ENCODE data around the gene SEMA4G. TPM values are rescaled to one million over a fixed set of nuclear protein-coding genes. Genes with fewer than 3 reads are reported as not detected.

SEMA4G gene
- total and polyA plus RNA-seq, 2 of the 13 experiments (the other 11 are each of a cell fraction or from before 2014, with no cell fraction given) = 46.2 to 207 TPM

DNA sequence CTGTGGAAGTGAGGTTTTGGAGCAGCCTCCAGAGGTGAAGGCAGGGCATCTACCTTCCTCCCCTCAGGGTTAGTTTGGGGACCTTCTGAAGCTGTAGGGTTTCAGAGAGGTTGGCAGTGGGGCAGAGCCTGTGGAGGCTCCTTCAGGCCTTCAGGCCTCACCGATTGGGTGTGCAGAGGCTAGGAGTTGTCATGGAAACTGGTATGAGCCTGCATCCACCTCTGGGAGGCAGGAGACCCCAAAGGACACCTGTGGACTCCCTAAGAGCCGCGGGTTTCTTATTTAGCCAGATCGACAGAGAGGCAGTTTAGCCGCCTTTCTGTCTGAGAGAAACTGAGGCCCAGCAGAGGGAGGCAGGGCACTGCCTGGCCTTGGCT lies 32.3 kb downstream of the SEMA4G start:
- POLR2A ChIA-PET = interaction anchor here (1.6 to 23.0 kb wide), 3 partner anchors 8 to 32 kb away, joined by 5 to 277 read pairs (median 124); partner anchors contain the start of gene SEMA4G
- TF ChIP-seq, protein P1, sequence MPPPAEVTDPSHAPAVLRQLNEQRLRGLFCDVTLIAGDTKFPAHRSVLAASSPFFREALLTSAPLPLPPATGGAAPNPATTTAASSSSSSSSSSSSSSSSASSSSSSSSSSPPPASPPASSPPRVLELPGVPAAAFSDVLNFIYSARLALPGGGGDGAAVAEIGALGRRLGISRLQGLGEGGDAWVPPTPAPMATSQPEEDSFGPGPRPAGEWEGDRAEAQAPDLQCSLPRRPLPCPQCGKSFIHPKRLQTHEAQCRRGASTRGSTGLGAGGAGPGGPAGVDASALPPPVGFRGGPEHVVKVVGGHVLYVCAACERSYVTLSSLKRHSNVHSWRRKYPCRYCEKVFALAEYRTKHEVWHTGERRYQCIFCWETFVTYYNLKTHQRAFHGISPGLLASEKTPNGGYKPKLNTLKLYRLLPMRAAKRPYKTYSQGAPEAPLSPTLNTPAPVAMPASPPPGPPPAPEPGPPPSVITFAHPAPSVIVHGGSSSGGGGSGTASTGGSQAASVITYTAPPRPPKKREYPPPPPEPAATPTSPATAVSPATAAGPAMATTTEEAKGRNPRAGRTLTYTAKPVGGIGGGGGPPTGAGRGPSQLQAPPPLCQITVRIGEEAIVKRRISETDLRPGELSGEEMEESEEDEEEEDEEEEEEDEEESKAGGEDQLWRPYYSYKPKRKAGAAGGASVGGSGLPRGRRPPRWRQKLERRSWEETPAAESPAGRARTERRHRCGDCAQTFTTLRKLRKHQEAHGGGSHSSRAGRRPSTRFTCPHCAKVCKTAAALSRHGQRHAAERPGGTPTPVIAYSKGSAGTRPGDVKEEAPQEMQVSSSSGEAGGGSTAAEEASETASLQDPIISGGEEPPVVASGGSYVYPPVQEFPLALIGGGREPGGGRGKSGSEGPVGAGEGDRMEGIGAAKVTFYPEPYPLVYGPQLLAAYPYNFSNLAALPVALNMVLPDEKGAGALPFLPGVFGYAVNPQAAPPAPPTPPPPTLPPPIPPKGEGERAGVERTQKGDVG (CRISPR knock-in tag; IDR thresholded peaks at IDR 0.05; ENCODE audit: borderline replicate concordance) = no peak
- TF ChIP-seq SP4 (CRISPR knock-in tag; IDR thresholded peaks at IDR 0.05) (no peak), AGO2 (optimal IDR thresholded peaks at IDR 0.05; ENCODE audit: low read depth, low read length) (peak; percentile 1), ZNF879 (CRISPR knock-in tag; IDR thresholded peaks at IDR 0.05) (no peak), HNRNPL (IDR thresholded peaks at IDR 0.05; ENCODE audit: low read depth, low read length) (no peak), YEATS4 (CRISPR knock-in tag; IDR thresholded peaks at IDR 0.05; ENCODE audit: borderline replicate concordance) (no peak), TOPORS (CRISPR knock-in tag; IDR thresholded peaks at IDR 0.05) (no peak), ZNF224 (CRISPR knock-in tag; IDR thresholded peaks at IDR 0.05) (no peak)
- TF ChIP-seq, protein P2, sequence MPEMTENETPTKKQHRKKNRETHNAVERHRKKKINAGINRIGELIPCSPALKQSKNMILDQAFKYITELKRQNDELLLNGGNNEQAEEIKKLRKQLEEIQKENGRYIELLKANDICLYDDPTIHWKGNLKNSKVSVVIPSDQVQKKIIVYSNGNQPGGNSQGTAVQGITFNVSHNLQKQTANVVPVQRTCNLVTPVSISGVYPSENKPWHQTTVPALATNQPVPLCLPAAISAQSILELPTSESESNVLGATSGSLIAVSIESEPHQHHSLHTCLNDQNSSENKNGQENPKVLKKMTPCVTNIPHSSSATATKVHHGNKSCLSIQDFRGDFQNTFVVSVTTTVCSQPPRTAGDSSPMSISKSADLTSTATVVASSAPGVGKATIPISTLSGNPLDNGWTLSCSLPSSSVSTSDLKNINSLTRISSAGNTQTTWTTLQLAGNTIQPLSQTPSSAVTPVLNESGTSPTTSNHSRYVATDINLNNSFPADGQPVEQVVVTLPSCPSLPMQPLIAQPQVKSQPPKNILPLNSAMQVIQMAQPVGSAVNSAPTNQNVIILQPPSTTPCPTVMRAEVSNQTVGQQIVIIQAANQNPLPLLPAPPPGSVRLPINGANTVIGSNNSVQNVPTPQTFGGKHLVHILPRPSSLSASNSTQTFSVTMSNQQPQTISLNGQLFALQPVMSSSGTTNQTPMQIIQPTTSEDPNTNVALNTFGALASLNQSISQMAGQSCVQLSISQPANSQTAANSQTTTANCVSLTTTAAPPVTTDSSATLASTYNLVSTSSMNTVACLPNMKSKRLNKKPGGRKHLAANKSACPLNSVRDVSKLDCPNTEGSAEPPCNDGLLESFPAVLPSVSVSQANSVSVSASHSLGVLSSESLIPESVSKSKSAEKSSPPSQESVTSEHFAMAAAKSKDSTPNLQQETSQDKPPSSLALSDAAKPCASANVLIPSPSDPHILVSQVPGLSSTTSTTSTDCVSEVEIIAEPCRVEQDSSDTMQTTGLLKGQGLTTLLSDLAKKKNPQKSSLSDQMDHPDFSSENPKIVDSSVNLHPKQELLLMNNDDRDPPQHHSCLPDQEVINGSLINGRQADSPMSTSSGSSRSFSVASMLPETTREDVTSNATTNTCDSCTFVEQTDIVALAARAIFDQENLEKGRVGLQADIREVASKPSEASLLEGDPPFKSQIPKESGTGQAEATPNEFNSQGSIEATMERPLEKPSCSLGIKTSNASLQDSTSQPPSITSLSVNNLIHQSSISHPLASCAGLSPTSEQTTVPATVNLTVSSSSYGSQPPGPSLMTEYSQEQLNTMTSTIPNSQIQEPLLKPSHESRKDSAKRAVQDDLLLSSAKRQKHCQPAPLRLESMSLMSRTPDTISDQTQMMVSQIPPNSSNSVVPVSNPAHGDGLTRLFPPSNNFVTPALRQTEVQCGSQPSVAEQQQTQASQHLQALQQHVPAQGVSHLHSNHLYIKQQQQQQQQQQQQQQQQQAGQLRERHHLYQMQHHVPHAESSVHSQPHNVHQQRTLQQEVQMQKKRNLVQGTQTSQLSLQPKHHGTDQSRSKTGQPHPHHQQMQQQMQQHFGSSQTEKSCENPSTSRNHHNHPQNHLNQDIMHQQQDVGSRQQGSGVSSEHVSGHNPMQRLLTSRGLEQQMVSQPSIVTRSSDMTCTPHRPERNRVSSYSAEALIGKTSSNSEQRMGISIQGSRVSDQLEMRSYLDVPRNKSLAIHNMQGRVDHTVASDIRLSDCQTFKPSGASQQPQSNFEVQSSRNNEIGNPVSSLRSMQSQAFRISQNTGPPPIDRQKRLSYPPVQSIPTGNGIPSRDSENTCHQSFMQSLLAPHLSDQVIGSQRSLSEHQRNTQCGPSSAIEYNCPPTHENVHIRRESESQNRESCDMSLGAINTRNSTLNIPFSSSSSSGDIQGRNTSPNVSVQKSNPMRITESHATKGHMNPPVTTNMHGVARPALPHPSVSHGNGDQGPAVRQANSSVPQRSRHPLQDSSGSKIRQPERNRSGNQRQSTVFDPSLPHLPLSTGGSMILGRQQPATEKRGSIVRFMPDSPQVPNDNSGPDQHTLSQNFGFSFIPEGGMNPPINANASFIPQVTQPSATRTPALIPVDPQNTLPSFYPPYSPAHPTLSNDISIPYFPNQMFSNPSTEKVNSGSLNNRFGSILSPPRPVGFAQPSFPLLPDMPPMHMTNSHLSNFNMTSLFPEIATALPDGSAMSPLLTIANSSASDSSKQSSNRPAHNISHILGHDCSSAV (CRISPR knock-in tag; IDR thresholded peaks at IDR 0.05; ENCODE audit: borderline replicate concordance) = no peak
- TF ChIP-seq, protein P3, sequence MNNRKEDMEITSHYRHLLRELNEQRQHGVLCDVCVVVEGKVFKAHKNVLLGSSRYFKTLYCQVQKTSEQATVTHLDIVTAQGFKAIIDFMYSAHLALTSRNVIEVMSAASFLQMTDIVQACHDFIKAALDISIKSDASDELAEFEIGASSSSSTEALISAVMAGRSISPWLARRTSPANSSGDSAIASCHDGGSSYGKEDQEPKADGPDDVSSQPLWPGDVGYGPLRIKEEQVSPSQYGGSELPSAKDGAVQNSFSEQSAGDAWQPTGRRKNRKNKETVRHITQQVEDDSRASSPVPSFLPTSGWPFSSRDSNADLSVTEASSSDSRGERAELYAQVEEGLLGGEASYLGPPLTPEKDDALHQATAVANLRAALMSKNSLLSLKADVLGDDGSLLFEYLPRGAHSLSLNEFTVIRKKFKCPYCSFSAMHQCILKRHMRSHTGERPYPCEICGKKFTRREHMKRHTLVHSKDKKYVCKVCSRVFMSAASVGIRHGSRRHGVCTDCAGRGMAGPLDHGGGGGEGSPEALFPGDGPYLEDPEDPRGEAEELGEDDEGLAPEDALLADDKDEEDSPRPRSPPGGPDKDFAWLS (CRISPR knock-in tag; IDR thresholded peaks at IDR 0.05; ENCODE audit: borderline replicate concordance) = no peak

More for the DNA sequence above, 32.3 kb downstream of the SEMA4G start:
- Histone ChIP-seq H3K36me3 (replicated peaks in 1 of 2; ENCODE audit: control insufficient read depth in 1 of 2, insufficient read depth in 2 of 2, low read length in 2 of 2) (peaks cover 17 to 37% of the 10 kb centered on the region in 2 experiments; a peak in 4 of 5 replicates), H3K4me2 (ENCODE audit: low read depth, low read length) (peak overlapping the region; percentile 90), H3K9ac (ENCODE audit: insufficient read depth, low read depth, low read length) (peak overlapping the region; percentile 95), H3K27ac (ENCODE audit: extremely low read length, insufficient read depth, low read length) (peak overlapping the region; percentile 81), H2AFZ (ENCODE audit: low read length) (no peak overlapping the region), H3K4me1 (ENCODE audit: insufficient read depth, low read length) (peaks cover 25% of the 10 kb centered on the region), H4K20me1 (ENCODE audit: insufficient read depth, low read length) (no peaks in the 10 kb centered on the region; the same call in 1 of the 2 replicates), H3K27me3 (ENCODE audit: control insufficient read depth in 1 of 2, insufficient read depth in 2 of 2, low read length in 2 of 2) (no peaks in the 10 kb centered on the region; a peak in 1 of 5 replicates), H3K4me3 (replicated peaks in 1 of 3; ENCODE audit: insufficient read depth in 1 of 3, low read depth in 2 of 3, low read length in 3 of 3) (0 out of 6 replicates have a peak overlapping the region, but pooled peaks of 1 of the 3 experiments have one; percentile 99), H3K79me2 (ENCODE audit: insufficient read depth, low read length) (peaks cover 32% of the 10 kb centered on the region), H3K9me3 (ENCODE audit: low read length) (no peaks in the 10 kb centered on the region)
- intact Hi-C loops (cut with micrococcal nuclease; ENCODE audit: unreplicated experiment) (no loop called here), in situ Hi-C loops (cut with HindIII; ENCODE audit: extremely low pct_ligation_motif_present, low pct_unique_long_range_greater_than_20kb) (no loop called here)
- no peak for DNase-seq (ENCODE audit: low spot score)
- CTCF ChIA-PET (ENCODE audit: low intra/inter-chr PET ratio, low total read pairs) = no interaction called here
- no peak for FAIRE-seq
- BruUV-seq (replicated peaks) = no TSS peak
- 86% methylated on average over 1 of the region's 5 CpGs for WGBS (ENCODE audit: low lambda C conversion rate)
- ATAC-seq = no peak
